H1 (cell line): ENCODE data around the gene TNS1.

Source experiments
- BRCA1 ChIP-seq: IDR thresholded peaks from 2 replicates; pipeline ENCODE4 v1.6.1; 2012; ENCODE audit warnings: low read depth, low read length, improper control_type of control experiment
- CBX8 ChIP-seq: fragments of 300-800, 300-1000 bp; sonication (generic); IDR thresholded peaks from 2 replicates; pipeline ENCODE4 v1.7.1; 2016; ENCODE audit warnings: low read depth, low read length, borderline replicate concordance
- CEBPB ChIP-seq: IDR thresholded peaks from 2 replicates; pipeline ENCODE4 v1.6.1; 2012; ENCODE audit warnings: low read depth, low read length
- JUN ChIP-seq: IDR thresholded peaks from 2 replicates; pipeline ENCODE4 v1.6.1; 2011; ENCODE audit warnings: low read depth, mild to moderate bottlenecking, improper control_type of control experiment, low read length
- KDM1A ChIP-seq: fragments of 200-600, 300-600 bp; sonication (generic); IDR thresholded peaks from 2 replicates; pipeline ENCODE4 v1.7.1; 2016; ENCODE audit warnings: mild to moderate bottlenecking, low read length, borderline replicate concordance
- POLR2AphosphoS5 ChIP-seq: IDR thresholded peaks from 2 replicates; pipeline ENCODE4 v1.6.1; 2011; ENCODE audit warnings: low read depth, low read length
- RAD21 ChIP-seq, 2 experiments: IDR thresholded peaks in 1 of 2; conservative IDR thresholded peaks in 1 of 2; 2 replicates each; pipeline ENCODE4 v1.6.1; 2011; ENCODE audit warnings: low read depth in 2 of 2, low read length in 2 of 2, improper control_type of control experiment in 1 of 2, inconsistent platforms in 1 of 2, mild to moderate bottlenecking in 1 of 2, moderate library complexity in 1 of 2
- TEAD4 ChIP-seq: IDR thresholded peaks from 2 replicates; pipeline ENCODE4 v1.6.1; 2012; ENCODE audit warnings: low read depth, low read length, inconsistent platforms, mixed read lengths
- TF ChIP-seq, protein P1 (sequence below): IDR thresholded peaks from 2 replicates; pipeline ENCODE4 v1.6.1; 2012; ENCODE audit warnings: inconsistent platforms
- TF ChIP-seq, protein P2 (sequence below), 3 experiments: IDR thresholded peaks; 1 replicate in 2 of 3; 2 replicates in 1 of 3; pipeline versions ENCODE4 v1.5.1 to v1.6.1; 2011; ENCODE audit warnings: low read length in 3 of 3, mild to moderate bottlenecking in 3 of 3, inconsistent platforms in 2 of 3, low read depth in 1 of 3, moderate library complexity in 1 of 3; ENCODE audit not compliant: insufficient read depth in 1 of 3; ENCODE audit errors: control extremely low read depth in 1 of 3

DNA sequence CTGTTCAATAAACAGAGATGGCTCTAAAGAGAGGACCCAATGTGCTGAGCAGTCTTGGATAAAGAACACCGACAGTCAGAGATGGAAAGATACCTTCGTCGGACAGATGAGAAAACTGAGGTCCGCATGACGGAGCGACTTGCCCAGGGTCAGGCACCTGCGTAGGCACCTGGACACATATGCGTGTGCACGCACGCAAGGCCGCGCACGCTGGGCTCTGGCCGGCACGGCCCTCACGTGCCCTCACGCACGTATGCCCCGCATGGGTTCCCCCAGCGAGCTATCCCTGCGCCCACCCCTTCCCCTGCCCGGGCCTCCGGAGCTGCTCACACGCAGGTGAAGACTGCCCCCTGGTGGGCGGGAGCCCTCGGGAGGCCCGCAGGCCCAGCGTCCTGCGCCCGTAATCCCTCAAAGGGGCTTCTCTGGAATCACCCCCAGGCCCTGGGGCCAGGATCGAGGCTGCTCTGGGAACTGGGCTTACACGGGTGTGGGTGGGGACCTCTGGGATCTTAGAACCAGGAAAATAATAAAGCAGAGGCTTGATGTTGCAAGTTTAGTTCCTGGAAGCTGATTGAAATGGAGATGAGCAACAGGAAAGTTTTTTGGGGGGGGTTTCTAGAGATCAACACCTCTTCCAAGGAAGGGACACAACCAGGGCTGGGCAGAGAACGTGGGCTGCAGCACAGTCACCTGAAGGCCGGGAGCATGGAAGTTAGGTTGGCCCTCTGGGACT, 246.3 kb downstream of the TNS1 start:
- TF ChIP-seq POLR2AphosphoS5: no peak
- TF ChIP-seq CEBPB: 0 out of 2 replicates have a peak, but pooled peaks have one; percentile 5
- no peak for TF ChIP-seq JUN
- no peak for TF ChIP-seq TEAD4
- TF ChIP-seq, protein P1, sequence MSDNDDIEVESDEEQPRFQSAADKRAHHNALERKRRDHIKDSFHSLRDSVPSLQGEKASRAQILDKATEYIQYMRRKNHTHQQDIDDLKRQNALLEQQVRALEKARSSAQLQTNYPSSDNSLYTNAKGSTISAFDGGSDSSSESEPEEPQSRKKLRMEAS: peak; percentile 90
- peak; percentile 92 to 96 for TF ChIP-seq RAD21 (IDR thresholded peaks at IDR 0.05 in 1 of 2, conservative IDR thresholded peaks at IDR 0.05 in 1 of 2; ENCODE audit: low read depth in 2 of 2, low read length in 2 of 2)
- TF ChIP-seq BRCA1: no peak
- no peak for TF ChIP-seq CBX8
- TF ChIP-seq KDM1A: peak; percentile 23; the same call in 1 of the 2 replicates
- TF ChIP-seq, protein P2, sequence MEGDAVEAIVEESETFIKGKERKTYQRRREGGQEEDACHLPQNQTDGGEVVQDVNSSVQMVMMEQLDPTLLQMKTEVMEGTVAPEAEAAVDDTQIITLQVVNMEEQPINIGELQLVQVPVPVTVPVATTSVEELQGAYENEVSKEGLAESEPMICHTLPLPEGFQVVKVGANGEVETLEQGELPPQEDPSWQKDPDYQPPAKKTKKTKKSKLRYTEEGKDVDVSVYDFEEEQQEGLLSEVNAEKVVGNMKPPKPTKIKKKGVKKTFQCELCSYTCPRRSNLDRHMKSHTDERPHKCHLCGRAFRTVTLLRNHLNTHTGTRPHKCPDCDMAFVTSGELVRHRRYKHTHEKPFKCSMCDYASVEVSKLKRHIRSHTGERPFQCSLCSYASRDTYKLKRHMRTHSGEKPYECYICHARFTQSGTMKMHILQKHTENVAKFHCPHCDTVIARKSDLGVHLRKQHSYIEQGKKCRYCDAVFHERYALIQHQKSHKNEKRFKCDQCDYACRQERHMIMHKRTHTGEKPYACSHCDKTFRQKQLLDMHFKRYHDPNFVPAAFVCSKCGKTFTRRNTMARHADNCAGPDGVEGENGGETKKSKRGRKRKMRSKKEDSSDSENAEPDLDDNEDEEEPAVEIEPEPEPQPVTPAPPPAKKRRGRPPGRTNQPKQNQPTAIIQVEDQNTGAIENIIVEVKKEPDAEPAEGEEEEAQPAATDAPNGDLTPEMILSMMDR (IDR thresholded peaks at IDR 0.05; ENCODE audit: control extremely low read depth in 1 of 3, insufficient read depth in 1 of 3, low read depth in 1 of 3, low read length in 3 of 3): peak; percentile 79 to 92 (median 84)
